GM12801 (cell line): ENCODE measurements around the gene SORL1.

ENCODE experiments used
- TF ChIP-seq, protein P1 (sequence below): IDR thresholded peaks from one replicate; pipeline ENCODE4 v1.5.1; 2011; ENCODE audit warnings: control low read depth; ENCODE audit not compliant: insufficient read length; ENCODE audit errors: extremely low read depth

The SORL1 gene, protein sequence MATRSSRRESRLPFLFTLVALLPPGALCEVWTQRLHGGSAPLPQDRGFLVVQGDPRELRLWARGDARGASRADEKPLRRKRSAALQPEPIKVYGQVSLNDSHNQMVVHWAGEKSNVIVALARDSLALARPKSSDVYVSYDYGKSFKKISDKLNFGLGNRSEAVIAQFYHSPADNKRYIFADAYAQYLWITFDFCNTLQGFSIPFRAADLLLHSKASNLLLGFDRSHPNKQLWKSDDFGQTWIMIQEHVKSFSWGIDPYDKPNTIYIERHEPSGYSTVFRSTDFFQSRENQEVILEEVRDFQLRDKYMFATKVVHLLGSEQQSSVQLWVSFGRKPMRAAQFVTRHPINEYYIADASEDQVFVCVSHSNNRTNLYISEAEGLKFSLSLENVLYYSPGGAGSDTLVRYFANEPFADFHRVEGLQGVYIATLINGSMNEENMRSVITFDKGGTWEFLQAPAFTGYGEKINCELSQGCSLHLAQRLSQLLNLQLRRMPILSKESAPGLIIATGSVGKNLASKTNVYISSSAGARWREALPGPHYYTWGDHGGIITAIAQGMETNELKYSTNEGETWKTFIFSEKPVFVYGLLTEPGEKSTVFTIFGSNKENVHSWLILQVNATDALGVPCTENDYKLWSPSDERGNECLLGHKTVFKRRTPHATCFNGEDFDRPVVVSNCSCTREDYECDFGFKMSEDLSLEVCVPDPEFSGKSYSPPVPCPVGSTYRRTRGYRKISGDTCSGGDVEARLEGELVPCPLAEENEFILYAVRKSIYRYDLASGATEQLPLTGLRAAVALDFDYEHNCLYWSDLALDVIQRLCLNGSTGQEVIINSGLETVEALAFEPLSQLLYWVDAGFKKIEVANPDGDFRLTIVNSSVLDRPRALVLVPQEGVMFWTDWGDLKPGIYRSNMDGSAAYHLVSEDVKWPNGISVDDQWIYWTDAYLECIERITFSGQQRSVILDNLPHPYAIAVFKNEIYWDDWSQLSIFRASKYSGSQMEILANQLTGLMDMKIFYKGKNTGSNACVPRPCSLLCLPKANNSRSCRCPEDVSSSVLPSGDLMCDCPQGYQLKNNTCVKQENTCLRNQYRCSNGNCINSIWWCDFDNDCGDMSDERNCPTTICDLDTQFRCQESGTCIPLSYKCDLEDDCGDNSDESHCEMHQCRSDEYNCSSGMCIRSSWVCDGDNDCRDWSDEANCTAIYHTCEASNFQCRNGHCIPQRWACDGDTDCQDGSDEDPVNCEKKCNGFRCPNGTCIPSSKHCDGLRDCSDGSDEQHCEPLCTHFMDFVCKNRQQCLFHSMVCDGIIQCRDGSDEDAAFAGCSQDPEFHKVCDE (N-terminal part only)

DNA sequence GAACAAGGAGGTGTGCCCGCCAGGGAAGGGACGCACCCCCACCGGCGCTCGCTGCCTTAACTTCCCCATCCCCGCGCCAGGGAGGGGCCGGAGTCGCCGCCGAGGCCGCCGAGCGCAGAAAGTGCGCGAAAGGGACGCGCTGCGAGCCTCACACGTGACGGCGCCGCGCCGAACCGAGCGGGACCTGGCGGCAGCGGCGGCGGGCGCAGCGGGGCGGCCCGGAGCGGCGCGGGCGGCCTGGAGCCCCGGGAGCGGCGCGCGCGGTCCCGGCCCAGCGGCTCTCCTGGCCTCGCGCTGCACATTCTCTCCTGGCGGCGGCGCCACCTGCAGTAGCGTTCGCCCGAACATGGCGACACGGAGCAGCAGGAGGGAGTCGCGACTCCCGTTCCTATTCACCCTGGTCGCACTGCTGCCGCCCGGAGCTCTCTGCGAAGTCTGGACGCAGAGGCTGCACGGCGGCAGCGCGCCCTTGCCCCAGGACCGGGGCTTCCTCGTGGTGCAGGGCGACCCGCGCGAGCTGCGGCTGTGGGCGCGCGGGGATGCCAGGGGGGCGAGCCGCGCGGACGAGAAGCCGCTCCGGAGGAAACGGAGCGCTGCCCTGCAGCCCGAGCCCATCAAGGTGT, at the start of gene SORL1:
TSS of gene SORL1 (plus strand) at position 329 of the 623 bp plus-strand sequence. CDS start at position 347, 18 bp downstream.
- TF ChIP-seq, protein P1, sequence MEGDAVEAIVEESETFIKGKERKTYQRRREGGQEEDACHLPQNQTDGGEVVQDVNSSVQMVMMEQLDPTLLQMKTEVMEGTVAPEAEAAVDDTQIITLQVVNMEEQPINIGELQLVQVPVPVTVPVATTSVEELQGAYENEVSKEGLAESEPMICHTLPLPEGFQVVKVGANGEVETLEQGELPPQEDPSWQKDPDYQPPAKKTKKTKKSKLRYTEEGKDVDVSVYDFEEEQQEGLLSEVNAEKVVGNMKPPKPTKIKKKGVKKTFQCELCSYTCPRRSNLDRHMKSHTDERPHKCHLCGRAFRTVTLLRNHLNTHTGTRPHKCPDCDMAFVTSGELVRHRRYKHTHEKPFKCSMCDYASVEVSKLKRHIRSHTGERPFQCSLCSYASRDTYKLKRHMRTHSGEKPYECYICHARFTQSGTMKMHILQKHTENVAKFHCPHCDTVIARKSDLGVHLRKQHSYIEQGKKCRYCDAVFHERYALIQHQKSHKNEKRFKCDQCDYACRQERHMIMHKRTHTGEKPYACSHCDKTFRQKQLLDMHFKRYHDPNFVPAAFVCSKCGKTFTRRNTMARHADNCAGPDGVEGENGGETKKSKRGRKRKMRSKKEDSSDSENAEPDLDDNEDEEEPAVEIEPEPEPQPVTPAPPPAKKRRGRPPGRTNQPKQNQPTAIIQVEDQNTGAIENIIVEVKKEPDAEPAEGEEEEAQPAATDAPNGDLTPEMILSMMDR: no peak

DNA sequence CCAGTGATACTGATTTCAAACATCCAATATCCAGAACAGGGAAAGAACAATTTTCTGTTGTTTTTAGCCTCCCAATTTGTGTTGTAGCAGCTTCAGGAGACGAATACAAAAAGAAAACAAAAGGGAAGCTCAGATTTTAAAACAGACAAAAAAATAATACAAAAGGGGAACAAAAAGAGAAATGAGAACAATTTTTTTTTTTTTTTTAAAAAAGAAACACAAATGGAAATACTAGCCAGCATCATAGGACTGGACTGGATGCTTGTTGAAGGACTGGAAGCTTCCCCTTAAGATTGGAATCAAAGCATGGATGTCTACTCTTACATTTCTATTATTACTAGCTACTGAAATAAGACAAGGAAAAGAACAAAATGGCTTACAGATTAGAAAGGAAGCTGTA, 46.5 kb upstream of the SORL1 start:
- TF ChIP-seq, protein P1: no peak

DNA sequence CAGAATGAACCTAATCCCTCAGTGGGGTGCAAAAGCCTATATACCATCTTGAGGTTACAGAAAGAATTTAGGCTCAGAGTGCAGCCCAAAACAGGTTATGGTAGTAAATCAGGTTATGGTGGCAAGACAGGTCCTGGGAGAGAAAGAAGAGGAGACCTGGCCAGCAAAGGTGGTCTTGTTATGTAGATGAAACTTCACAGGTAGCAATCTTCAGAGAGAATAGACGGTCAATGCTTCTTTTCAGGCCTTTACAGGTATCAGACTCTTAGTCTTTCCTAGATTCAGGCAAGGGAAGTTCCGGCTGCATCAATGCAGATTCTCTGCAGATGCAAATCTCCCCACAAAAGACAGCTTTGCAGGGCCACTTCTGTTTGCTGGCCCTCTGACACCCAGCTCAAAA, 45.8 kb upstream of the SORL1 start:
- TF ChIP-seq, protein P1: no peak

DNA sequence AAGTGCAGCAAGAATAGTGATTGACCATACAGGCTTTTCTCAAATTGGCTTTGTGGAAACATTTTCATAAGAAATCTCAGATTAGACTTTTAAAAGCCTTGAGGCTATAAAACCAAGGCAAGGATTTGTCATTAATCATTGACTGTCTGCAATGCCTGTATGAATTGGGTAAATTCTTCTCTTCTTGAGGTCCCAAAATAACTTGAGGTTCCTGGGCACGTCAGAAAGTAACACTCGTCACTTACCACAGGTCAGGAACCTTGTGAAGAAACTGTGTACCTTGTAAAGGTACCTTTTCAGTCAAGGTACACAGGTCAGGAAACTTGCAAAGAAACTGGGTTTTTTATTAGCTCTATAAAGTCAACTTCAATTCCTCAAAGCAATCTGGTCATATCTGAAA, 43.3 kb upstream of the SORL1 start:
- TF ChIP-seq, protein P1: no peak

DNA sequence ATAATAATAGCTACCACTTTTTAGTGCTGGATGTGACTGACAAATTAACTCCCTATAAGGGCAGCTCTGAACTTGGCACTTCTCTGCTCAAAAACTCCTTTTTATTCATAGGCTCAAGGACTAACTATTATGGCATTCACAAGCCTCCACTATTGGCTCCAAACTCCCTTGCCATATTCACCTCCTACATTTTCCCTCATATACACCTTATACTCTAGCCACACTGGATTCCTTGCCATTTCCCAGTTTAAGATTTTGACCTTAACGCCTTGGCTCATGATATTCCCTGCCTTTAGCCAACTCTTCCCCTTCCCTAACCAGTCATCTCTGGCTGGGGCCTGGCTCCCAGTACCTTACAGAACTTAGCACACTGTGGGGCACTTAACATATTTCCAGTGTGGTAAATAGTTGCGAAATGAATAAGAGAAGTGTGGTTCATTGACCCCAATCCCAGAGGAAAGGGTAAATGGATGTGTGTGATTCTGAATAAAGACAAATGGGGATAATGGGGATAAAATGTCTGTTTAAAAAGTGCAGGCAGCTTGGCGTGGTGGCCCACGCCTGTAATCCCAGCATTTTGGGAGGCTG, 40.0 kb upstream of the SORL1 start:
- TF ChIP-seq, protein P1: no peak

DNA sequence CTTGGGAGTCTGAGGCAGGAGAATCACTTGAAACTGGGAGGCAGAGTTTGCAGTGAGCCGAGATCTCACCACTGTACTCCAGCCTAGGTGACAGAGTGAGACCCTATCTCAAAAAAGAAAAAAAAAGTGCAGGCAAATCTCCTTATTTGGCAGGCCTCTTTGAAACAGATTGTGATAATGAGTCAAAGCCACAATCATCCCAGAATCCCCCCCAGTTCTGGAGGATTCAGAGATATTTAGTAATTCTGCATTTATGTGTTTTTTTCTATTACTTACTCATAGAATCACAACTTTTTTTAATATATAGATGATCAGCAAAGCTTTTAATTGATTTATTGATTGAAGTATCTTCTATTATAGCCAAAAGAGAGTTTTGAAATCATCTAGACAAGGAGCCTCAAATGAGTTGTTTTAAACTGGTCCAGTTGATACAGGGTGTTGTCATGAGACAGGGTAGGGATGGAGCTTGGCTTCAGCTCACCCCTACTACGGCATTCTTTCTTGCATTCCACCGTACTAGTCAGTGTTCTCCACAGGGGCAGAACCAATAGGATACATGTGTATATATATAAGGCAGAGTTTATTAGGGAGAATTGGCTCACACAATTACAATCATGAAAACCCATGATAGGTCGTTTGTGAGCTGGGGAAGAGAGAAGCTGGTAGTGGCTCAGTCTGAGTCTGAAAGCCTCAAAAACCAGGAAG, 39.3 kb upstream of the SORL1 start:
- TF ChIP-seq, protein P1: no peak
